Urinary bladder (tissue), 4 donors: ENCODE measurements around the gene LY6G5B. TPM values are rescaled to one million over a fixed set of nuclear protein-coding genes. Genes with fewer than 3 reads are reported as not detected.
"Not testable (repeated sequence)": the region's sequence is repeated elsewhere in the genome, so short reads cannot be mapped to it uniquely, and the experiment has no call there.

ENCODE experiments used
- DNase-seq: peaks from one replicate; pipeline ENCODE4 v3.0.0-alpha.2; 2015; ENCODE audit errors: extremely low spot score
- H3K27ac ChIP-seq: one replicate; pipeline ENCODE4 v1.5.1; 2013; ENCODE audit warnings: low read depth, mild to moderate bottlenecking, moderate library complexity
- H3K36me3 ChIP-seq: one replicate; pipeline ENCODE4 v1.6.1; 2013; ENCODE audit warnings: mild to moderate bottlenecking, moderate library complexity; ENCODE audit not compliant: insufficient read depth
- H3K4me1 ChIP-seq: one replicate; pipeline ENCODE4 v1.6.1; 2013; ENCODE audit warnings: mild to moderate bottlenecking, moderate library complexity; ENCODE audit not compliant: insufficient read depth
- H3K4me3 ChIP-seq: one replicate; pipeline ENCODE4 v1.5.1; 2013; ENCODE audit warnings: low read depth, low read length
- WGBS: extraction: QIAGEN DNeasy Blood & Tissue Kit; methylation state at CpG from one replicate; pipeline ENCODE4 v1.1.7; 2013; 5-methylcytosine and 5-hydroxymethylcytosine counted together
- polyA plus RNA-seq: library from polyadenylated mRNA; stranded (reverse); fragments of 200-250 nt; gene quantifications from one replicate; pipeline ENCODE4 v1.2.3, GENCODE V29; 2013
- total RNA-seq: library from RNA; depleted of rRNA; stranded (reverse); fragments of >200 nt; gene quantifications from one replicate; pipeline ENCODE4 v1.2.3, GENCODE V29; 2014
- donor health status: healthy with polysubstance abuse.
- donor health status: healthy.

The LY6G5B gene
- total and polyA plus RNA-seq, 2 donors: 6.0 to 7.2 TPM

- no peak for DNase-seq
- WGBS: 86% methylated on average over 5 of the region's 5 CpGs
- Histone ChIP-seq H3K27ac (no peak overlapping the region), H3K36me3 (no peaks in the 10 kb centered on the region), H3K4me3 (no peak overlapping the region), H3K4me1 (no peaks in the 10 kb centered on the region)
These were observed 31.1 kb downstream of the LY6G5B start for GRCh38 chr6:31700740-31701401.

- Histone ChIP-seq H3K4me3 (peak overlapping the region; percentile 70), H3K27ac (no peak overlapping the region), H3K36me3 (no peaks in the 10 kb centered on the region), H3K4me1 (no peaks in the 10 kb centered on the region)
- WGBS: 23% methylated on average over 7 of the region's 7 CpGs
- no peak for DNase-seq
These were observed 32.1 kb downstream of the LY6G5B start for GRCh38 chr6:31701666-31702404.

DNA sequence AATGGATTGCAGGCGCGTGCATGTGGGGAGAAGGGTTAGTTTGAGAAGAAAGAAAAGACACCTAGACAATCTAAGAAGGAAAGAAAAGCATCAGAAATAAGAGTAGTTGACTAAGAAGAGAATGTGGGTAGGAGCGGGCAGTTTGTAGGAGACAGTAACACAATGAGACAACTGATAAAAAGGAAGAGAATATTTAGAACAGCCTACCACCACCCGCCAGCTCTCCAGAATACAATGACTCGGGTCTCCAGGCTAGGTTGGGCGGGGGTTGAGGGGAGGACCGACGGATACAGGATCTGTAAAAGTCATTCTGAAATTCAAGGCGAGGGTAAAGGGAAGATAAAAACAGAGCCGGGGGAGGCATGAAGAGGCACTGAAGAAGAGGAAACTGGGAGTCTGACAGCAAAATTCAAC, 32.6 kb downstream of the LY6G5B start:
- H3K4me1 ChIP-seq: no peaks in the 10 kb centered on the region
- H3K4me3 ChIP-seq: peak overlapping the region; percentile 70
- no peak for DNase-seq
- H3K36me3 ChIP-seq: no peaks in the 10 kb centered on the region
- peak overlapping the region; percentile 97 for H3K27ac ChIP-seq
- WGBS: under 1% methylated on average over 10 of the region's 10 CpGs

DNA sequence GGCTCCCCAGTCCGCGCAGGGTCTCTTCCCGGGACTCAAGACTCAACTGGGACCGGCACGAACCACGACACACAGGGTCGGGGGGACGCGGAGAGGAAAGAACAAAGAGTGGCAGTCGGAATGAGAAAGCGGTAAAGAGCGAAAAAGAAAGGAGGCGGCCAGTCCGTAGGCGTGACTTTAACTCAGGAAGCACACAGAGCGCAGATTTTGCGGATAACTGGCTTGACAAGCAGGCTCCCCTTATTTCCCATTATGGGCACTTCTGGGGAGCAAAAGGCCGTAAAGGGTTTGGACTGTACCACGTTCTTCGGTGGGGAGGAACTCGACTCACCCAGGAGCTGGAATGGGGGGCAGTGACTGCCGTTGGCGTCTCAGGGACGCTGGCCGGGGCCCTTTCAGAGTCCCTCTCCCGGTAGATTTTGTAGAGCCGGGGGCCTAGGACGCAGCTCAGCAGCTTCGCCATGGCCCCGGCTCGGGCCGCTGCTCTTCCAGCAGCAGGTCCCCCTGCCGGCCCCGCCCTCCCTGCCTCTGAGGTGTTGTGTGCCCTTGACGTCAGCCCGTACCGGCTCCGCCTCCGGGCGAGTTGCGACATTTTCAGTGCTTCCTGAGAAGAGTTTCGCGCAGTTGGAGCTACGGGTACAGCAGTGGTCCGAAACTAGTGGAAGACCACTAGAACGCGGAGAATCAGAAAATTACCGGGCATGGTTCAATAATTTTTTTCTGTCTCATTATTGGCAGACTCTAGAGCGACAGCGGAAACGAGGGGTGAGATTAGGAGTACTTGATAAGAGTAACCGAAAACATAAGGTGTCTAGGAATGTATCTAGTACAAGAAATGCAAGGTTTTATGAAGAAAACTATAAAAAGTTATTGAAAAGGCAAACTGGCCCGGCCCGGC, 33.3 kb downstream of the LY6G5B start, which contains the start of gene ABHD16A:
ABHD16A (minus strand) TSS at position 506 of the 898 bp plus-strand sequence; CDS start at position 463, 43 bp downstream.
- DNase-seq: peak; percentile 97
- H3K36me3 ChIP-seq: no peaks in the 10 kb centered on the region
- WGBS: under 1% methylated on average over 54 of the region's 54 CpGs
- peak within 1 kb of the TSS; percentile 70 for H3K4me3 ChIP-seq
- H3K4me1 ChIP-seq: no peaks in the 10 kb centered on the region
- peak within 1 kb of the TSS; percentile 97 for H3K27ac ChIP-seq

- Histone ChIP-seq H3K27ac (no peak overlapping the region), H3K4me3 (no peak overlapping the region), H3K36me3 (no peaks in the 10 kb centered on the region), H3K4me1 (no peaks in the 10 kb centered on the region)
- WGBS: 91% methylated on average over 6 of the region's 6 CpGs
- no peak for DNase-seq
These were observed 36.2 kb downstream of the LY6G5B start for GRCh38 chr6:31705931-31706330.

- Histone ChIP-seq H3K4me1 (no peaks in the 10 kb centered on the region), H3K27ac (no peak within 1 kb of the TSS), H3K36me3 (no peaks in the 10 kb centered on the region), H3K4me3 (no peak within 1 kb of the TSS)
- WGBS: 46% methylated on average over 3 of the region's 3 CpGs
- no peak for DNase-seq
These were observed 36.8 kb downstream of the LY6G5B start, which contains the start of gene LY6G6F for GRCh38 chr6:31706599-31706998. Gene LY6G6F, plus strand, starts transcription at chr6:31706866. Its CDS starts 41 bp downstream, at chr6:31706907.

DNA sequence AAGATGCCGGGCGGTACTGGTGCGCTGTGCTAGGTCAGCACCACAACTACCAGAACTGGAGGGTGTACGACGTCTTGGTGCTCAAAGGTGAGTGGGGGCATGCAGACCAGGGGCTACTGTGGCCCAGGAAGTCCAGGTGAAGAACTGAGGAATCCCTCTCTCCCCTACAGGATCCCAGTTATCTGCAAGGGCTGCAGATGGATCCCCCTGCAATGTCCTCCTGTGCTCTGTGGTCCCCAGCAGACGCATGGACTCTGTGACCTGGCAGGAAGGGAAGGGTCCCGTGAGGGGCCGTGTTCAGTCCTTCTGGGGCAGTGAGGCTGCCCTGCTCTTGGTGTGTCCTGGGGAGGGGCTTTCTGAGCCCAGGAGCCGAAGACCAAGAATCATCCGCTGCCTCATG, 37.9 kb downstream of the LY6G5B start:
- no peak overlapping the region for H3K27ac ChIP-seq
- 88% methylated on average over 10 of the region's 10 CpGs for WGBS
- no peaks in the 10 kb centered on the region for H3K36me3 ChIP-seq
- DNase-seq: no peak
- H3K4me3 ChIP-seq: no peak overlapping the region
- H3K4me1 ChIP-seq: no peaks in the 10 kb centered on the region

- 93% methylated on average over 3 of the region's 3 CpGs for WGBS
- DNase-seq: no peak
- Histone ChIP-seq H3K4me3 (no peak overlapping the region), H3K27ac (no peak overlapping the region), H3K36me3 (no peaks in the 10 kb centered on the region), H3K4me1 (no peaks in the 10 kb centered on the region)
These were observed 38.4 kb downstream of the LY6G5B start for GRCh38 chr6:31708224-31708623.

DNA sequence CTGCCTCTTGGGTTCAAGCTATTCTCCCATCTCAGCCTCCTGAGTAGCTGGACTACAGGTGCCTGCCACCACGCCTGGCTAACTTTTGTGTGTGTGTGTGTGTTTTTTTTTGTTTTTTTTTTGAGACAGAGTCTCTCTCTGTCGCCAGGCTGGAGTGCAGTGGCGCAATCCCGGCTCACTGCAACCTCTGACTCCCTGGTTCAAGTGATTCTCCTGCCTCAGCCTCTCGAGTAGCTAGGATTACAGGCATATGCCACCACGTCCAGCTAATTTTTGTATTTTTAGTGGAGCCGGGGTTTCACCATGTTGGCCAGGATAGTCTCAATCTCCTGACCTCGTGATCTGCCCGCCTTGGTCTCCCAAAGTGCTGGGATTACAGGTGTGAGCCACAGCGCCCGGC, 39.4 kb downstream of the LY6G5B start:
- DNase-seq, H3K36me3 ChIP-seq, H3K4me1 ChIP-seq, H3K4me3 ChIP-seq, H3K27ac ChIP-seq: not testable (repeated sequence)
- WGBS: 91% methylated on average over 11 of the region's 11 CpGs

DNA sequence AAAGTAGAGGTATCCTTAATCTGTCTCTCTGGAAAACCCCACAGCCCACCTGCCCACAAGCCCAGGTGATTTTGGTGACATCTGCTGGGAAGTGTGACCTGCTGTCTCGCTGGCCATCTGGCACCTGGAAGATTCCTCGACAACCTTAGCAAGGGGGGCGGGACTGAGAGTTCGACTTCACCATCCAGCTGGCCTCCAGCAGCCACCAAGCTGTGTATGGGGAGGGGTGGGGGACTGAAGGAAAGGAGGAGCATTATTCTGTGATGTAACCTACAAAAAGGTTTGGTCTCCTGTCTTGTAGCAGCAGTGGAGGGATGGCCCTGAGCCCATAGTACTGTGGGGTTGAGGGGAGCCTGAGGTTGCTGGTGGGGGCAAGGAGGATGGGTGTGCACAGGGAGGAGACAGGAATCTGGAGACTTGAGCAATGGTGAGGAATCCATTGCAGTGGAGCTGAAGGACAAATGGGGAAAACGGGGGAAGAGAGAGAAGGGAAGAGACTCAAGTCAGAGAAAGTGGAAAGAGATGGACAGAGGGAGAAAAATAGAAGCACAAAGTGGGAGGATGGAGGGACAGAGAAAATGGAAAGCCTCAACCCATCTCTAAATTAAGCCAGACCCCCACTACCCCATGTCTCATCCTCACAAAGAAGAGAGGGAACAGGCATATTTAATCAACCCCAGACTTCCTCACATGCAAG, 40.9 kb downstream of the LY6G5B start:
- Histone ChIP-seq H3K4me3 (no peak overlapping the region), H3K27ac (no peak overlapping the region), H3K36me3 (no peaks in the 10 kb centered on the region), H3K4me1 (no peaks in the 10 kb centered on the region)
- no peak for DNase-seq
- WGBS: 60% methylated on average over 5 of the region's 5 CpGs

- Histone ChIP-seq H3K27ac (no peak overlapping the region), H3K4me3 (no peak overlapping the region), H3K4me1 (no peaks in the 10 kb centered on the region), H3K36me3 (no peaks in the 10 kb centered on the region)
- 67% methylated on average over 8 of the region's 8 CpGs for WGBS
- DNase-seq: no peak
These were observed 41.5 kb downstream of the LY6G5B start for GRCh38 chr6:31711233-31711632.

DNA sequence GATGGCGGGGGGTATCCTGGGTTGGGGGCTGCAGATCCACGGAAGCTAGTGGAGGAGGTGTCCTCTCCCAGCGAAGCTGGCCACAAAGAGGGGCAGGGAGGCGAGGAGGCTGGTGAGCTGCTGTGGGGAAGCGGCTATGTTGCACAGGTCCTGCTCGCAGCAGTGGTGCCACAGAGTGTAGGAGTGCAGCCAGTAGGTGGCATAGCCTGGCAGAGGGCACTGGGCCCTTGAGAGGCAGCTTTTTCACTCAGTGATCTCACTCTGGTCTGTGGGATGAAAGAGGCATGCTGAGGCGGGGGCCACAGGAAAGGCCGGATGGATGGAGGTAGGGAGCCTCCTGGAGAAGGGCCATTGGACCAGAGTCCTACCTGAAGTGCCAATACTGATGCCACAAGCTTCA, 42.5 kb downstream of the LY6G5B start:
- 90% methylated on average over 8 of the region's 8 CpGs for WGBS
- no peak overlapping the region for H3K27ac ChIP-seq
- no peaks in the 10 kb centered on the region for H3K36me3 ChIP-seq
- DNase-seq: no peak
- no peak overlapping the region for H3K4me3 ChIP-seq
- H3K4me1 ChIP-seq: no peaks in the 10 kb centered on the region

DNA sequence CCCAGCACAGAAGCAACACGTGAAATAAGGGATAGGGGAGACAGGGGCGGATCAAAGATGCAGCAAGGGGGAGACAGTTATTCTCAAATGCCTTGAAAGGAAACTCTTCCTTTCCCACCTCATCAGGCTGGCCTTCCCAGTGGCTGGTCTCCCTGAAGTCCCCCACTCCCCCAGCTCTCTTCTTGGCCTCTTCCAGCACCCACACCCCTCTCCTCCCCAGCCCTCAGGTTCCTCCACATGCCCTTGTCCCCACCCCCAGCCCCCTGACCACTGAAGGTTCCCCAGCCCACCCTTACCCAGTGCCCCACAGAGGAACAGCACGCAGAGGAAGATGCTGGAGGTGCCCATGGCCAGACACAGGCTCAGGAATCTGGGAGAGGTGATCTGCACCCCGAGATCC, 43.7 kb downstream of the LY6G5B start:
- H3K4me3 ChIP-seq: no peak overlapping the region
- H3K27ac ChIP-seq: no peak overlapping the region
- no peak for DNase-seq
- H3K4me1 ChIP-seq: no peaks in the 10 kb centered on the region
- H3K36me3 ChIP-seq: no peaks in the 10 kb centered on the region
- 72% methylated on average over 4 of the region's 4 CpGs for WGBS
